Osteoblast (primary cell): ENCODE measurements around the gene TNNC1. TPM values are rescaled to one million over a fixed set of nuclear protein-coding genes. Genes with fewer than 3 reads are reported as not detected.
A peak's percentile ranks its signal among the peaks of the same experiment; 100 is the strongest.

Source experiments
- DNase-seq: peaks from one replicate; pipeline ENCODE4 v3.0.0; 2011; ENCODE audit warnings: low spot score, mixed read lengths; ENCODE audit not compliant: insufficient read length; ENCODE audit errors: missing footprints
- H2AFZ ChIP-seq: 2 replicates; pipeline ENCODE4 v1.6.0; 2011; ENCODE audit warnings: mild to moderate bottlenecking, low read length
- H3K27ac ChIP-seq: 2 replicates; pipeline ENCODE4 v1.5.1; 2011; ENCODE audit warnings: mild to moderate bottlenecking, low read depth, low read length, moderate library complexity
- H3K27me3 ChIP-seq: 2 replicates; pipeline ENCODE4 v1.6.0; 2012; ENCODE audit warnings: mild to moderate bottlenecking, control low read depth, inconsistent platforms, low read length, moderate library complexity; ENCODE audit not compliant: insufficient read depth
- H3K36me3 ChIP-seq: 2 replicates; pipeline ENCODE4 v1.5.1; 2011; ENCODE audit warnings: mild to moderate bottlenecking, low read length, control low read depth, moderate library complexity; ENCODE audit not compliant: insufficient read depth
- H3K4me1 ChIP-seq: 2 replicates; pipeline ENCODE4 v1.5.1; 2011; ENCODE audit warnings: mild to moderate bottlenecking, low read length, control low read depth, moderate library complexity; ENCODE audit not compliant: insufficient read depth
- H3K4me2 ChIP-seq: 2 replicates; pipeline ENCODE4 v1.6.0; 2011; ENCODE audit warnings: mild to moderate bottlenecking, low read length; ENCODE audit not compliant: insufficient read depth
- H3K4me3 ChIP-seq: fragments of 200-600 bp; sonication (generic); 3 replicates; pipeline ENCODE4 v1.5.1; 2012; ENCODE audit warnings: mild to moderate bottlenecking, low read length, inconsistent platforms; ENCODE audit not compliant: insufficient read depth
- H3K79me2 ChIP-seq: 2 replicates; pipeline ENCODE4 v1.6.0; 2012; ENCODE audit warnings: mild to moderate bottlenecking, low read length, control low read depth, inconsistent platforms; ENCODE audit not compliant: insufficient read depth
- H3K9me3 ChIP-seq: 2 replicates; pipeline ENCODE4 v1.5.1; 2011; ENCODE audit warnings: low read depth, low read length, control low read depth
- H4K20me1 ChIP-seq: 2 replicates; pipeline ENCODE4 v1.6.0; 2012; ENCODE audit warnings: mild to moderate bottlenecking, low read length, control low read depth; ENCODE audit not compliant: insufficient read depth
- total RNA-seq: library from RNA; depleted of rRNA; stranded (reverse); fragments of >200 nt; gene quantifications from 2 replicates; pipeline ENCODE4 v1.2.3, GENCODE V29; 2012
- TF ChIP-seq, protein P1 (sequence below): IDR thresholded peaks from 2 replicates; pipeline ENCODE4 v1.5.1; 2011; ENCODE audit warnings: mild to moderate bottlenecking, low read depth, low read length, moderate library complexity; ENCODE audit errors: extremely low read depth

The TNNC1 gene
- total RNA-seq, 1 donor: 0.36 TPM

DNA sequence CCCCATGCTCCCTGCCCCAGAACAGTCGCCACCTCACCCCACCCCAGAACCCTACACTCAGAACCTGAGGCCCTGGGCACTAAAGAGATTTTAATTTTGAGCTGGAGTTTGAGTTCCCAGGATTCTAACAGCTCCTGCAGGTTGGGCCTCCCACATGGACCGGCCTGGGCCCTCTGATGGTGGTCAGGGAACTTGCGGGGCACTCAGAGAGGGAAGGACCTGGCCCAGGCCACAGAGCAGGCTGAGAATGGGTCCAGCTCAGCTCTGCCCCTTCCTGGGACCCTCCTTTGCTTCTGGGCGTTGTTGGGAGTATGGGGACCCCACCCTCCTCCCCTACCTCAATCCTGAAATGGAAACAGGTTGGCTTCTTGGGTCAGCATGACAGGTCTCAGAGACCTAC is 7.8 kb downstream of the TNNC1 start:
- H3K4me1 ChIP-seq: no peaks in the 10 kb centered on the region
- no peak overlapping the region for H3K27ac ChIP-seq
- no peaks in the 10 kb centered on the region for H4K20me1 ChIP-seq
- no peaks in the 10 kb centered on the region for H3K79me2 ChIP-seq
- H3K36me3 ChIP-seq: no peaks in the 10 kb centered on the region
- TF ChIP-seq, protein P1, sequence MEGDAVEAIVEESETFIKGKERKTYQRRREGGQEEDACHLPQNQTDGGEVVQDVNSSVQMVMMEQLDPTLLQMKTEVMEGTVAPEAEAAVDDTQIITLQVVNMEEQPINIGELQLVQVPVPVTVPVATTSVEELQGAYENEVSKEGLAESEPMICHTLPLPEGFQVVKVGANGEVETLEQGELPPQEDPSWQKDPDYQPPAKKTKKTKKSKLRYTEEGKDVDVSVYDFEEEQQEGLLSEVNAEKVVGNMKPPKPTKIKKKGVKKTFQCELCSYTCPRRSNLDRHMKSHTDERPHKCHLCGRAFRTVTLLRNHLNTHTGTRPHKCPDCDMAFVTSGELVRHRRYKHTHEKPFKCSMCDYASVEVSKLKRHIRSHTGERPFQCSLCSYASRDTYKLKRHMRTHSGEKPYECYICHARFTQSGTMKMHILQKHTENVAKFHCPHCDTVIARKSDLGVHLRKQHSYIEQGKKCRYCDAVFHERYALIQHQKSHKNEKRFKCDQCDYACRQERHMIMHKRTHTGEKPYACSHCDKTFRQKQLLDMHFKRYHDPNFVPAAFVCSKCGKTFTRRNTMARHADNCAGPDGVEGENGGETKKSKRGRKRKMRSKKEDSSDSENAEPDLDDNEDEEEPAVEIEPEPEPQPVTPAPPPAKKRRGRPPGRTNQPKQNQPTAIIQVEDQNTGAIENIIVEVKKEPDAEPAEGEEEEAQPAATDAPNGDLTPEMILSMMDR: no peak
- no peaks in the 10 kb centered on the region for H3K27me3 ChIP-seq
- H3K4me3 ChIP-seq: no peak overlapping the region
- DNase-seq: no peak
- H2AFZ ChIP-seq: no peak overlapping the region
- no peaks in the 10 kb centered on the region for H3K9me3 ChIP-seq
- H3K4me2 ChIP-seq: no peak overlapping the region

DNA sequence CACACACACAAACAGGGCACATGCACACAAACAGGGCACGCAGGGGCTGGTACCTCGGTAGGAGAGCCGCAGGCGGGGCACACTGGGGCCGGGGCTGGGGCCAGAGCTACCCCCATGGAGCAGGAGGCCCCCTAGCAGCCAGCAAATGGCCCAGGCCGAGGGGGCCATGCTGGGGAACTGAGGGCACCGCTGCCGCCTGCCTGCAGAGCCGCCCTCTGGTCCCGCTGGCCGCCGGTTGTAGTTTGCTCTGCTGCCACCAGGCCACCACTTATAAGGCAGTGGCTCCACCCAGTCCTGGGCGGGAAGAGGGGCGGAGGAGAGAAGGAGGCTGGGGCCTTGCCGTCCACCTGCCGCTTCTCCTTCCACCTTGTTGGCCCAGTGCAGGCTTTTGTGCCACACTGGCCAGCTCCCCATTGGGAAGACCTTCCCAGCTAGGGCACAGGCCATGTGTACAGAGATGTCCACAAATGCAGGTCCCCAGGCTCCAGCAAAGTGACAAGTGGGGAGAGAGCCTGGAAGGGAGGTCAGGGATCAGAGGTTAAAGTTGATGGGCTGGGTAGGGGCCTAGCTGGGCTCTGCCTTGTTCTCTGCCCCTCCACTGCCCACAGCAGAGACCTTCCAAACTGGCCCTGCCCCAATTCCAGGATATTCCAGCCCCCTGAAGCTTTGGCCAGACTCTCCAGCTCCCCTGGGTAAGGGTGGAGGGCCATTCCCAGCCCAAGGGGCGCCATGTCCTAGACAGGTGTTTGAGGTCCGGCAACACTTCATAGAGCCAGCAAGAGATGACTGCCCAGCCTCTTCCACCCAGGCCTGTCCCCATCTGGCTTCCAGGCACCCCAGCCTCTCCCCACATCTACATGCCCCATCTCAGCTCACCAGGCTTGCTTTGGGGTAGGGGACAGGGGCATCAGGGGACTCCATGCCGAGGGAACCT is 8.7 kb downstream of the TNNC1 start, which contains the start of gene SEMA3G:
TSS of gene SEMA3G (minus strand) at position 244 of the 934 bp plus-strand sequence. CDS start at position 168, 76 bp downstream.
- Histone ChIP-seq H2AFZ (no peak within 1 kb of the TSS), H3K4me2 (peak within 1 kb of the TSS; percentile 28), H3K79me2 (no peaks in the 10 kb centered on the region), H3K27ac (no peak within 1 kb of the TSS), H3K9me3 (no peaks in the 10 kb centered on the region), H3K4me1 (no peaks in the 10 kb centered on the region), H4K20me1 (no peaks in the 10 kb centered on the region), H3K27me3 (no peaks in the 10 kb centered on the region), H3K4me3 (no peak within 1 kb of the TSS), H3K36me3 (no peaks in the 10 kb centered on the region)
- peak; percentile 97 for DNase-seq
- TF ChIP-seq, protein P1: peak; percentile 42

DNA sequence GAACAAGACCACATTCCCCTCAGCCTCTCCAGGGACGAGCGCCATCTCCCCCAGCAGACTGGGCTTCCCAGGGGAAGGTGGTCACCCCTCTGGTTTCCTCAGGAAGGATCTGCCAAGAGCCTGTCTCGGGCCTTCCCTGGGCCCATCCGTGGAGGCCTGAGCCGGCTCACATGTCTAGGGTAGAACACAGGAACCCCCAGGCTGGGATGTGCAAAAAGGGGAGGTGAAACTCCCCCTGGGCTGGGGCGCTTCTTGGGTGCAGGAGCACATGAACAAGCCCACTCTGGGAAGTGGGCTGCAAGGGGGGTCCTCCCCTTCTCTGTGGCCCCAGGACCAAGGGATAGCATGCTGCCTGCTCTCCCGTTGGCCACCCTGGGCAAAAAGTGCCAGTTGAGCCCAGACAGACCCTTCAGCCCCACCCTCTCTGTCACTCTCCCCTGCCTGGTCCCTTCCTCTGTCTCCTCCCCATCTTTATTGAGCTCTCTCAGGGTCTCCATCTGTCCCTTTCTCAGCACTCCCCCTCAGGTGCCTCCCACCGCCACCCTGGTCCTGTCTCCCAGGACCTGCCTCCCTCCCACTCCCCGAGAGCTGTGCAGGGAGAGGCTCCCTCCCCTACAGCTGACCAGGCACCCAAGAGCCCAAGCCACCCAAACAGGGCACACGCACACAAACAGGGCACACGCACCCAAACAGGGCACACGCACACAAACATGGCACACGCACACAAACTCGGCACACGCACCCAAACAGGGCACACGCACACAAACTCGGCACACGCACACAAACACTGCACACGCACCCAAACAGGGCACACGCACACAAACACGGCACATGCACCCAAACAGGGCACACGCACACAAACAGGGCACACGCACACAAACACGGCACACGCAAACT is 9.8 kb downstream of the TNNC1 start:
- H3K27me3 ChIP-seq: no peaks in the 10 kb centered on the region
- H3K4me3 ChIP-seq: no peak overlapping the region
- no peaks in the 10 kb centered on the region for H3K79me2 ChIP-seq
- H3K4me1 ChIP-seq: no peaks in the 10 kb centered on the region
- H2AFZ ChIP-seq: no peak overlapping the region
- no peaks in the 10 kb centered on the region for H3K9me3 ChIP-seq
- H3K4me2 ChIP-seq: no peak overlapping the region
- no peaks in the 10 kb centered on the region for H3K36me3 ChIP-seq
- H3K27ac ChIP-seq: no peak overlapping the region
- DNase-seq: no peak
- TF ChIP-seq, protein P1: no peak
- no peaks in the 10 kb centered on the region for H4K20me1 ChIP-seq
